Osteoblast (primary cell): ENCODE results near the gene SCRN2. TPM values are rescaled to one million over a fixed set of nuclear protein-coding genes. Genes with fewer than 3 reads are reported as not detected.
A peak's percentile ranks its signal among the peaks of the same experiment; 100 is the strongest.

Experiments used
- DNase-seq: peaks from one replicate; pipeline ENCODE4 v3.0.0; 2011; ENCODE audit warnings: low spot score, mixed read lengths; ENCODE audit not compliant: insufficient read length; ENCODE audit errors: missing footprints
- H2AFZ ChIP-seq: 2 replicates; pipeline ENCODE4 v1.6.0; 2011; ENCODE audit warnings: mild to moderate bottlenecking, low read length
- H3K27ac ChIP-seq: 2 replicates; pipeline ENCODE4 v1.5.1; 2011; ENCODE audit warnings: mild to moderate bottlenecking, low read depth, low read length, moderate library complexity
- H3K27me3 ChIP-seq: 2 replicates; pipeline ENCODE4 v1.6.0; 2012; ENCODE audit warnings: mild to moderate bottlenecking, control low read depth, inconsistent platforms, low read length, moderate library complexity; ENCODE audit not compliant: insufficient read depth
- H3K36me3 ChIP-seq: 2 replicates; pipeline ENCODE4 v1.5.1; 2011; ENCODE audit warnings: mild to moderate bottlenecking, low read length, control low read depth, moderate library complexity; ENCODE audit not compliant: insufficient read depth
- H3K4me1 ChIP-seq: 2 replicates; pipeline ENCODE4 v1.5.1; 2011; ENCODE audit warnings: mild to moderate bottlenecking, low read length, control low read depth, moderate library complexity; ENCODE audit not compliant: insufficient read depth
- H3K4me2 ChIP-seq: 2 replicates; pipeline ENCODE4 v1.6.0; 2011; ENCODE audit warnings: mild to moderate bottlenecking, low read length; ENCODE audit not compliant: insufficient read depth
- H3K4me3 ChIP-seq: fragments of 200-600 bp; sonication (generic); 3 replicates; pipeline ENCODE4 v1.5.1; 2012; ENCODE audit warnings: mild to moderate bottlenecking, low read length, inconsistent platforms; ENCODE audit not compliant: insufficient read depth
- H3K79me2 ChIP-seq: 2 replicates; pipeline ENCODE4 v1.6.0; 2012; ENCODE audit warnings: mild to moderate bottlenecking, low read length, control low read depth, inconsistent platforms; ENCODE audit not compliant: insufficient read depth
- H3K9me3 ChIP-seq: 2 replicates; pipeline ENCODE4 v1.5.1; 2011; ENCODE audit warnings: low read depth, low read length, control low read depth
- H4K20me1 ChIP-seq: 2 replicates; pipeline ENCODE4 v1.6.0; 2012; ENCODE audit warnings: mild to moderate bottlenecking, low read length, control low read depth; ENCODE audit not compliant: insufficient read depth
- total RNA-seq: library from RNA; depleted of rRNA; stranded (reverse); fragments of >200 nt; gene quantifications from 2 replicates; pipeline ENCODE4 v1.2.3, GENCODE V29; 2012
- TF ChIP-seq, protein P1 (sequence below): IDR thresholded peaks from 2 replicates; pipeline ENCODE4 v1.5.1; 2011; ENCODE audit warnings: mild to moderate bottlenecking, low read depth, low read length, moderate library complexity; ENCODE audit errors: extremely low read depth

The SCRN2 gene
- total RNA-seq, 1 donor: 42.7 TPM

DNA sequence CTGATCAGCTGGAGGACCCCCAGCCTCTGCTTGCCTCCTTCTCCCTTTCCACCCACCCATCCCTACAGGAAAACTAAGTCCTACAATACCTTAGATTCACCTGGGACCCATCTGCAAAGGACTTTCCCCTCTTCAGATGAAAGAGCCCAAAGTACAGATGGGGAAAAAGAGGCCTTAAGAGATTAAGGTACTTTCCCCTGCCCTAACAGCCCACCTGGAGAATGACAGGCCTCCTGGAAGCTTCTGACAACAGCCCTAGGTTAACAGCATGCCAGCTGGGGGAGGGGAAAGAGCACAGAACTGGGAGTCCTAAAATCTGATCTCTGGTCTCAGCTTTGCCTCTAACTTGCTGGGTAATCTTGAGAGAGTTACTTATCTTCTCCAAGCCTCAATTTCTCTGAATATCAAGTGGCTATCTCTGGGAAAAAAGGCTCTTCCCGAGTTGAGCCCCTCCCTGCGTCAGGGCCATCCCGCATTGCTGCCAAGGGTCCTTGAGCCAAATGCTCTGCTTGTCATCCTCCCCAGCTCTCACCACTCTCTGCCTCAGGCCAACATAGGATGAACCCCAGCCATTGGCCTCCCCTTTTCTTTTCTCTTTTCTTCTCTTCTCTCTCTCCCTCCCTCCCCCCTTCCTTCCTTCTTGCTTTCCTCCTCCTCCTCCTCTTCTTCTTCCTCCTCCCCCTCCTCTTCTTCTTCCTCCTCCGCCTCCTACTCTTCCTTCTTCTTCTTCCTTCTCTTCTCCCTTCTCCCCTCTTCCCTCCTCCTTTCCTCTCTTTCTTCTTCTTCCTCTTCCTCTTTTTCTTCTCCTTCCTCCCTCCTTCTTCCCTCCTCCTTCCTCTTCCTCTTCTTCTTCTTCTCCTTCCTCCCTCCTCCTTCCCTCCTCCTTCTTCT lies 32.4 kb upstream of the SCRN2 start:
- no peak overlapping the region for H3K4me3 ChIP-seq
- H3K27me3 ChIP-seq: peaks cover 26% of the 10 kb centered on the region
- H3K36me3 ChIP-seq: no peaks in the 10 kb centered on the region
- TF ChIP-seq, protein P1, sequence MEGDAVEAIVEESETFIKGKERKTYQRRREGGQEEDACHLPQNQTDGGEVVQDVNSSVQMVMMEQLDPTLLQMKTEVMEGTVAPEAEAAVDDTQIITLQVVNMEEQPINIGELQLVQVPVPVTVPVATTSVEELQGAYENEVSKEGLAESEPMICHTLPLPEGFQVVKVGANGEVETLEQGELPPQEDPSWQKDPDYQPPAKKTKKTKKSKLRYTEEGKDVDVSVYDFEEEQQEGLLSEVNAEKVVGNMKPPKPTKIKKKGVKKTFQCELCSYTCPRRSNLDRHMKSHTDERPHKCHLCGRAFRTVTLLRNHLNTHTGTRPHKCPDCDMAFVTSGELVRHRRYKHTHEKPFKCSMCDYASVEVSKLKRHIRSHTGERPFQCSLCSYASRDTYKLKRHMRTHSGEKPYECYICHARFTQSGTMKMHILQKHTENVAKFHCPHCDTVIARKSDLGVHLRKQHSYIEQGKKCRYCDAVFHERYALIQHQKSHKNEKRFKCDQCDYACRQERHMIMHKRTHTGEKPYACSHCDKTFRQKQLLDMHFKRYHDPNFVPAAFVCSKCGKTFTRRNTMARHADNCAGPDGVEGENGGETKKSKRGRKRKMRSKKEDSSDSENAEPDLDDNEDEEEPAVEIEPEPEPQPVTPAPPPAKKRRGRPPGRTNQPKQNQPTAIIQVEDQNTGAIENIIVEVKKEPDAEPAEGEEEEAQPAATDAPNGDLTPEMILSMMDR: no peak
- H3K9me3 ChIP-seq: no peaks in the 10 kb centered on the region
- peak overlapping the region; percentile 79 for H3K4me2 ChIP-seq
- no peak overlapping the region for H2AFZ ChIP-seq
- H4K20me1 ChIP-seq: no peaks in the 10 kb centered on the region
- no peak overlapping the region for H3K27ac ChIP-seq
- DNase-seq: peak; percentile 45
- H3K4me1 ChIP-seq: peaks cover 23% of the 10 kb centered on the region
- H3K79me2 ChIP-seq: no peaks in the 10 kb centered on the region

- TF ChIP-seq, protein P1: no peak
- no peaks in the 10 kb centered on the region for H4K20me1 ChIP-seq
- H3K9me3 ChIP-seq: no peaks in the 10 kb centered on the region
- DNase-seq: peak; percentile 54
- H2AFZ ChIP-seq: peak overlapping the region; percentile 81
- H3K27me3 ChIP-seq: peaks cover 26% of the 10 kb centered on the region
- no peaks in the 10 kb centered on the region for H3K36me3 ChIP-seq
- H3K4me1 ChIP-seq: peaks cover 16% of the 10 kb centered on the region
- no peaks in the 10 kb centered on the region for H3K79me2 ChIP-seq
- peak overlapping the region; percentile 79 for H3K4me2 ChIP-seq
- no peak overlapping the region for H3K27ac ChIP-seq
- peak overlapping the region; percentile 59 for H3K4me3 ChIP-seq
Observed at GRCh38 chr17:47872651-47873161, 31.6 kb upstream of the SCRN2 start.

- DNase-seq: peak; percentile 65
- Histone ChIP-seq H3K27me3 (peaks cover 26% of the 10 kb centered on the region), H4K20me1 (no peaks in the 10 kb centered on the region), H3K79me2 (no peaks in the 10 kb centered on the region), H3K4me3 (peak overlapping the region; percentile 59), H2AFZ (peak overlapping the region; percentile 81), H3K9me3 (no peaks in the 10 kb centered on the region), H3K27ac (no peak overlapping the region), H3K4me2 (peak overlapping the region; percentile 79), H3K4me1 (peaks cover 16% of the 10 kb centered on the region), H3K36me3 (no peaks in the 10 kb centered on the region)
- TF ChIP-seq, protein P1: no peak
Observed at GRCh38 chr17:47872019-47872650, 31.1 kb upstream of the SCRN2 start.

DNA sequence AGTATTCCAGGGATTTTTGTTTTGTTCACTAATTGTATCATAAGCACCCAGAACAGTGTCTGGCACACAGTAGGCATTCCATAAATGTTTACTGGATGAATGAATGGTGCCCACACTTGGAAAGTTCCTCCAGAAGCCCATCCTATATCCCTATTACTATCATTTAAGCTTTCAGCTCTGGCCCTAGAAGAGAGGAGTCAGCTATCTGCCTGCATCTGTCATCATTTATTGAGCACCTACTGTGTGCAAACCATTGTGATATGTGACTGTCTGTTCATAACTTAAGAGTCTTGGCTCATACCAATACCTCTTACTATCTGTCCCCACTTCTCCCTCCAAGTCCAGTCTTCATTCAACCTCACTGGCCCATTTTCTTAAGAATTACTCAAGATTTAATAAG lies 30.0 kb upstream of the SCRN2 start:
- H2AFZ ChIP-seq: no peak overlapping the region
- H3K4me3 ChIP-seq: no peak overlapping the region
- H3K9me3 ChIP-seq: no peaks in the 10 kb centered on the region
- H3K36me3 ChIP-seq: no peaks in the 10 kb centered on the region
- peak; percentile 32 for DNase-seq
- no peaks in the 10 kb centered on the region for H3K79me2 ChIP-seq
- H3K27me3 ChIP-seq: peaks cover 26% of the 10 kb centered on the region
- H4K20me1 ChIP-seq: no peaks in the 10 kb centered on the region
- no peak overlapping the region for H3K27ac ChIP-seq
- TF ChIP-seq, protein P1: no peak
- no peak overlapping the region for H3K4me2 ChIP-seq
- H3K4me1 ChIP-seq: peaks cover 16% of the 10 kb centered on the region
